GM10248 (cell line): ENCODE data around the gene DDX1.

ENCODE experiments used
- CTCF ChIA-PET: fragments of 300-600 bp; sonication (Branson Sonifier 250); formaldehyde crosslinking; extraction: SDS; loops from one replicate; lab custom pipeline; 2021; ENCODE audit warnings: antibody characterized with exemption; lab: Yijun Ruan, JAX
- POLR2A ChIA-PET: fragments of 350-650 bp; sonication (Branson Sonifier 250); formaldehyde crosslinking; extraction: SDS; loops from one replicate; lab custom pipeline; 2020; ENCODE audit warnings: antibody characterized with exemption; lab: Yijun Ruan, JAX
- DNase-seq: peaks from one replicate; pipeline ENCODE4 v3.0.0; 2012; ENCODE audit errors: extremely low spot score
- TF ChIP-seq, protein P1 (sequence below): IDR thresholded peaks from 2 replicates; pipeline ENCODE4 v1.5.1; 2012; ENCODE audit warnings: mild to moderate bottlenecking, low read depth; ENCODE audit errors: extremely low read depth, missing control alignments, control extremely low read depth

The DDX1 gene

DNA sequence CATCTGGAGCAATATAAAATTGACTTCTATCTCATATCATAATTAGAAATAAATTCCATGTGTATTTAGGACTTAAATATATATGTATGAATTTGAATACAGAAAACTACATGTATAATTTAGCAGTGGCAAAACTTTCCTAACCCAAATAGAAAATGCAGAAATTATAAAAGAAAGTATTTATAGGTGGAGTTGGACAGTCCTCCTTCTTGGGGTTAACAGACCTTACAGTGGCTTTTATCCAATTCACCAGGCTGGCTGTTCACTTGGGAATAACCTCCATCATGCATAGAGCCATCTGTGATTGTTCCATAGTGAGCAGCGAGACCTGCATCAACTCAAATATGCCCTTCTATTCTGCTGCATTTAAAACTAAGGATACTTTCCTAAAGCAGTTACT is 8.3 kb downstream of the DDX1 start:
- CTCF ChIA-PET, result interaction anchor here (0.8 to 2.1 kb wide), 4 partner anchors 10 to 61 kb away, joined by 3 to 10 read pairs (median 4); no protein-coding TSS in a partner anchor
- TF ChIP-seq, protein P1, sequence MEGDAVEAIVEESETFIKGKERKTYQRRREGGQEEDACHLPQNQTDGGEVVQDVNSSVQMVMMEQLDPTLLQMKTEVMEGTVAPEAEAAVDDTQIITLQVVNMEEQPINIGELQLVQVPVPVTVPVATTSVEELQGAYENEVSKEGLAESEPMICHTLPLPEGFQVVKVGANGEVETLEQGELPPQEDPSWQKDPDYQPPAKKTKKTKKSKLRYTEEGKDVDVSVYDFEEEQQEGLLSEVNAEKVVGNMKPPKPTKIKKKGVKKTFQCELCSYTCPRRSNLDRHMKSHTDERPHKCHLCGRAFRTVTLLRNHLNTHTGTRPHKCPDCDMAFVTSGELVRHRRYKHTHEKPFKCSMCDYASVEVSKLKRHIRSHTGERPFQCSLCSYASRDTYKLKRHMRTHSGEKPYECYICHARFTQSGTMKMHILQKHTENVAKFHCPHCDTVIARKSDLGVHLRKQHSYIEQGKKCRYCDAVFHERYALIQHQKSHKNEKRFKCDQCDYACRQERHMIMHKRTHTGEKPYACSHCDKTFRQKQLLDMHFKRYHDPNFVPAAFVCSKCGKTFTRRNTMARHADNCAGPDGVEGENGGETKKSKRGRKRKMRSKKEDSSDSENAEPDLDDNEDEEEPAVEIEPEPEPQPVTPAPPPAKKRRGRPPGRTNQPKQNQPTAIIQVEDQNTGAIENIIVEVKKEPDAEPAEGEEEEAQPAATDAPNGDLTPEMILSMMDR, result no peak
- DNase-seq, result no peak
- POLR2A ChIA-PET, result no interaction called here

DNA sequence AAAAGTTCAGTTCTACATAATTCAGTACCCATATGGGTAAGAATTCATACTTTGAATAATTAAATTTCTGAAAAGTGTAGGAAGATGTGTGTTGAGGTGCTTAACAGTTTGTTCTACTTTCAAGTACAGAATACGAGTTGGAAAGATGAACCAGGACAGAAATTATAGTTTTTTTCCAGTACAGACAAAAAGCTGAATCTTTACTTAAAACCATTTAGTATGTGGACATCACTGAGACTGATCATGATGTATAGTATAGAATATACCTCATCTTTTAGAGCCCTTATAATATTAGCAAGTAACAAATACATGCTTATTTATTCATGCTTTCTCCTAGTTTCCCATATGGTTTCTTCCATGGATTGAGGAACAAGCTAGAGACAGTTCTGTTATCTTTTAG is 10.0 kb downstream of the DDX1 start:
- ChIA-PET POLR2A (no interaction called here), CTCF (interaction anchor here (1.0 to 2.1 kb wide), 4 partner anchors 13 to 30 kb away, joined by 3 to 10 read pairs (median 4); no protein-coding TSS in a partner anchor)
- TF ChIP-seq, protein P1, result no peak
- no peak for DNase-seq

DNA sequence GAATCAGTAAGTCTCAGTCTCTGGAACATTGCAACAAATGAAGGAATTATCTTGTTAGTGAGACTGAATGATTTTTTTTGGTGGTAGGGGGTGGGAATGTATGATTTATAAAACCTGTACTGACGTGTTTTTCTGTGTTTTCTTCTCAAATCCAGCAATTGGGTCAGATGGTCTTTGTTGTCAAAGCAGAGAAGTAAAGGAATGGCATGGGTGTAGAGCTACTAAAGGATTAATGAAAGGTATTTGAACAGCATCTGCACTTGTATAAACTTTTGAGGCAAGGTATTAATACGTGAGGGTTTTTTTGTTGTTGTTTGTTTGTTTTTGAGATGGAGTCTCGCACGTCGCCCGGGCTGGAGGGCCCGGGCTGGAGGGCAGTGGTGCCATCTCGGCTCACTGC is 10.7 kb downstream of the DDX1 start:
- POLR2A ChIA-PET, result no interaction called here
- CTCF ChIA-PET, result interaction anchor here (1.0 kb wide), 2 partner anchors 13 to 31 kb away, joined by 3 read pairs; no protein-coding TSS in a partner anchor
- DNase-seq, result no peak
- TF ChIP-seq, protein P1, result no peak

DNA sequence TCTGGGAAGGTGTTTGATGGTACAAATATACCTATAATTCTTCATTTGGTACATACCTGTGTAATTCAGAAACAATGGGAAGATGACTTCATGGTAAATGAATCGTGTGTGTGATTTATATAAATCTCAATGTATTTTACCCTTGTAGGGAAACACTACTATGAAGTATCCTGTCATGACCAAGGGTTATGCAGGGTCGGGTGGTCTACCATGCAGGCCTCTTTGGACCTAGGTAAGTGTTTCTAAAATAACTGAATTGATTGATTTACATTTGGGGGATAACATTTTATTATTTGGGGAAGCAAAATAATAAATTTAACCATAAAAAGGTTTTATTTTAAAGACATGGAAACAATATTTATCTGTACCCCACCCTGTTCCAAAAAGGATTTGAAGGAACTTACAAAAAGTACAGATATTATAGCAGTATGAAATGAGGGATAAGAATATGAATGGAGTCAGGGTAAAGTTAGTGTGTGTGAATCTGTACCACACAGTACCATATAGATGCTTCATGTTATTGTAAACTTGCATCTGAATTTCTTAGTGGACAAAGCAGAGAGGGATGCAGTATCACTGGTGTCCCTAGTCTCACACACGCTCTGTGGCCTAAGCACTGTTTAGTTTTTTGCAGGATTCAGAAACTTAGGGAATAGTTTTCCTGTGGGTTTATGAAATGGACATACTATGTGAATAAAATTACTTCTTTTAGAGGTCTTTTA is 11.5 kb downstream of the DDX1 start:
- ChIA-PET POLR2A (no interaction called here), CTCF (no interaction called here)
- TF ChIP-seq, protein P1, result no peak
- no peak for DNase-seq

DNA sequence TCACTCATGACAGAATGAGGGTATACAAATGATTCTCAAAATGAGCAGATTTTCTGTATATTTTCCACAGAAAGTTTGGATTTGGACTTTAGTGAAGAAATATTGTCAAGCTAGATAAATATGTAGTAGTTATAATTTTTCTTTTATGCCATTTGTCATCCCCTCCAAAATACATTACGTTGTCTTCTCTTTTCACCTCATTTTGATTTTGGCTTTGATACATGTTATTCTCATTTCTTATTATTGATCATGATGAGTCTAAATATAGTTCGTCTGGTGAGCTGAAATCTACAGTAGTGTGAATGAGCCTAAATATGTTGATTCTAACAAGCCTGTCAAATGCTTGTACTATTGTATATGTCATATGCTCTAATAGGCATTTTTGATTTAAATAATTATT is 12.3 kb downstream of the DDX1 start:
- ChIA-PET POLR2A (no interaction called here), CTCF (interaction anchor here (0.7 to 1.0 kb wide), 2 partner anchors 12 to 16 kb away, joined by 3 read pairs; partner anchors contain the start of gene DDX1)
- TF ChIP-seq, protein P1, result no peak
- DNase-seq, result no peak

DNA sequence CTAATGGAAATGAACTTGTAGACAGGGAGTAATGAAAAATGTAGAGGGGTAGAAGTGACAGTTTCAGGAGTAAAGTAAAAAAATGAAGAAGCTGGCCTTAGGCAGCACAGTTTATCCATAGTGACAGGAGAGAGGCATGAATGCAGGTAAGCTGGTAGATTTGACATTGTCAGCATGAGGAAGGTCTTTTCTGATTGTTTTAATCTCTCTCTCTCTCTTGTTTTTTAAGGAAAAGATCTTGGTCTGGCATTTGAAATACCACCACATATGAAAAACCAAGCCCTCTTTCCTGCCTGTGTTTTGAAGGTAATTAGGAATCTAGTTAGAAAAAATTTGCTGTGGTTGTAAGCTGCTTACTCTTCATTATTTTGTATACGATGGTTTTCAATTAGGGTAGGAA is 14.1 kb downstream of the DDX1 start:
- TF ChIP-seq, protein P1, result no peak
- ChIA-PET CTCF (no interaction called here), POLR2A (no interaction called here)
- no peak for DNase-seq
